Dermis blood vessel endothelial cell (primary cell): Measurements from ENCODE around the gene AKAP13. TPM values are rescaled to one million over a fixed set of nuclear protein-coding genes. Genes with fewer than 3 reads are reported as not detected.

Experiments
- DNase-seq: peaks from one replicate; pipeline ENCODE4 v3.0.0; 2010
- total RNA-seq: library from RNA; depleted of rRNA; stranded (reverse); fragments of >200 nt; gene quantifications from 2 replicates; pipeline ENCODE4 v1.2.3, GENCODE V29; 2014

AKAP13 gene
- total RNA-seq, 1 donor from 2014 or later: 77.4 TPM

- no peak for DNase-seq
These were observed 5.9 kb downstream of the AKAP13 start for GRCh38 chr15:85386261-85386660.

DNA sequence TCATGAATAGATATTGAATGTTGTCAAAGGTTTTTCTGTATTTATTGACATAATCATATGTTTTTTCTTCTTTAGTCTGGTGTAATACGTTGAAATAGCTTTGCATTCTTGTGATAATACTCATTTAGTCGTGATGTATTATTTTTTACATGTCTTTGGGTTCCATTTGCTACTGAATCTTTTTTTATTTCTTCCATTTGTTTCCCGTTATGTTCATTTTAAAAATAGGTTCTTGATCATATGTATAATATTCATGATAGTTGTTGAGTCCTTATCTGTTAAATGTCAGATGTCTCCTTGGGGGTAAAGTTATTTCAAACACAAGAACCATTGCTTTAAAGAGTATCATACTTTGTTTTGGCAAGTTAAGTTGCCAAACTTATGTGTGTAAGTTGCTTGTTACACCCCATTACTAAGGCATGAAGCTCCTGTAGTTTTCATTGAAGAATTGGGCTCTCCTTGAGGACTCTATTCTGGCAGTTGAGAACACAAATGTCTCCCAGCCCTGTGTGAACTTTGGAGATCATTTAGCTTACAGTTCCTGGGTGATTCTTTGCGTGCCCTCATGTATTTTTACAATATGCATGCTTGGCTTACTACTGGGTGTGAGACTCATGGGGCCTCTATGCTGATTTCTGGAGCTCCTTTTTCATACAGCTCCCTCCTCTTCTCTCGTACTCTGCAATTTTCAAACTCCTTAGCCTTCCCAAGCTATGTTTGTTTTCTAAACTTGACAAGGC, 8.3 kb downstream of the AKAP13 start:
- no peak for DNase-seq

DNA sequence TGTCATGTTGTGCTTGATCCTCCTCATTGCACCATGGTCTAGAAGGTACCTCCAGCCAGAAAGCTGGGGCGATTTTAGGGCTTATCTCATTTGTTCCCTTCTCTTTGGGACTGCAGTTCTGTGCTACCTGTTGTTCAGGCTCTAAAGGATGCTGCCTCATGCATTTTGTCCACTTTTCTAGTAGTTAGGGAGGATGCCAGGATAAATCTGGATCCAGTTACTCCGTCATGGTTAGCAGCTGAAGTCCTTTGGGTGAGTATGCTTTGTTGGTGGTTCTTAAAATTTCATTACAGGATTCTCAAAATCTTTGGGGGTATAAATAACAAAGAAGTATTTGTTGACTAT, 8.9 kb downstream of the AKAP13 start:
- no peak for DNase-seq

GRCh38 chr15:85389772-85390171, 9.4 kb downstream of the AKAP13 start:
- DNase-seq: no peak

DNA sequence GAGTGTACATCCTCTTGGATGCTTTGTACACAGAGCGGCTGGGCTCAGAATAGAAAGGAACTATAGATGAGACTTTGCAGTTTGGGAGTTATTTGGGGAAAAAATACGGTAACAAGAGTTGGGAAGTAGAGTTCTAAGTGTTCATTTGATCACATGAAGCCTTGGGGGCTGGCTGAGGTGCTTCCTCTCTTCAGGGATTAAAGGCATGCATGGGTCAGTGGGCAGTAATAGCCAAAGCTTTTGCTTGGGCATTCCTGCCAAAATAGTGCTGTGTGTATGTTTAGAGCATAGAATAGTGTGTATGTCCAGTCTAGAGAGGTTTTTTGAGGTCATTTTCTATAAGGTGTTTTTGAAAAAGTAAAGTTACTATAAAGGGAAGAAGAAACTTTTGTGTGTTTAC, 12.8 kb downstream of the AKAP13 start:
- no peak for DNase-seq

DNA sequence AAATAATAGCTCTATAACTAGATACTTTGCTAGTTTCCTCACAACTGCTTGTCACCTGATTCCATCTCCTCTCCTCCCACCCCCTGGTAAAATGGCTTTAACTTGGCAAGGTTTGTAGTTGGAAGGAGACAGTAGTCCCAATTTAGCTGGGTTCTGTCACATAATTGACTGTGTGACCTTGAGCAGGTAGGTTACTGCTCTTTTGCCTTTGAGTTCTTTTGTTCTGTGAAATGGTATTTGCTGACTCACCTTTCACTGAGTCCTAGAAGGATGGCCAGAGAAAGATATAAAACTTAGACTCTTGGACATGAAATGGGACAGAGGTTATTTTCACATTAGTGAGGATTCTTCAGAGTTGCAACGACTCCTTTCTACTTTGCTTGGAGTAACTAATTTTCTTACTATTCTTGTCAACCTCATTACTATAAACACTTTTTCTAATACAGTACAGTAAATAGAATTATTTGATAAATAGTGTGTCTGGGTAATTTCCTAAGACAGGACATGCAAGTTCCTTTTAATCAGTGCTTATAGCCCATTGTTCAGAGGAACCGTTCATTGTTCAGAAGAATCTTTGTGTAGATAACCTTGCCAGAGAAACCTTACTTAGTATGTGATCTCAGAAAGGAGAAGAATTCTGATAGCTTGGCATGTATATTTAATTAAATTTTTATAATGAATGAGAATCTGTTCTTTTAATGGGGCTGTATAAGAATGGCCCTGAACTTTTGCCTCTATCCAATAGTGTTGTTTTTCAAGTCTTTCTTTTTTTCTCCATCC, 14.3 kb downstream of the AKAP13 start:
- peak; percentile 76 for DNase-seq

DNA sequence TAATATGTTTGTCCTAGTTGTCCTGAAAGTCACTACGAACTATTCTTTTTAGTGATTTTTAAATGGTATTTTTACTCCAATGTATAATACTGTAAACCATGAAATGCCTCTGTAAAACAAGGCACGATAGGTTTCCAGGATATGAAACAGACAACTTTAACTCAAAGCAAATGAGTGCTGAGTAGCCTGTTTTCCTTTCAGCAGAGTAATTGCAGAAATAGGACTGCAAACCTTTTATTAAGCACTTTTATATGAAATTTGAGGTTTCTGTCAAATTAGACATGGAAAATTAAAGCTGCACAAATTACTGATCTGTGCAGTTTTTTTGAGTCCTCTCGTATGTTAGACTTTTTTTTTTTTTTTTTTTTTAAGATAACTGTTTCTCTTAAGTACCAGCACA, 16.2 kb downstream of the AKAP13 start:
- no peak for DNase-seq

GRCh38 chr15:85397151-85397550, 16.7 kb downstream of the AKAP13 start:
- DNase-seq: no peak

- no peak for DNase-seq
These were observed 17.5 kb downstream of the AKAP13 start for GRCh38 chr15:85397926-85398325.

GRCh38 chr15:85398822-85399221, 18.4 kb downstream of the AKAP13 start:
- no peak for DNase-seq

DNA sequence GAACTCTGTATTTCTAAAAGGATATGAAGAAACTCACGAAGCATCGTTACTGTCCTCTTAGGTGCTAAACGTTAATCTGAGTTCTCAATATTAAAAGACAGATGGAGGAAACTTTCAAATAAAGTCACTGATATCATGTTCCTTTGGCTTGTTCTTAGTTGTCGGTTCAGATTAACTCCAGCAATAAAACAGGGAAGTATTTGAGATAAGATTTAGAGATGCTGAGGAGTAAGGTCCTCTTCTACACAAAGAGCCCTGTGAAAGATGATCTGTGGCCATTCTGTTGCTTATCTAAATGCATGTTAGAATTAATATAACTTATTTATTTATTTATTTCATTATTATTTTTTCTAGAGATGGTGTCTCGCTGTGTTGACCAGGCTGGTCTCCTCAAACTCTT, 19.2 kb downstream of the AKAP13 start:
- no peak for DNase-seq

DNA sequence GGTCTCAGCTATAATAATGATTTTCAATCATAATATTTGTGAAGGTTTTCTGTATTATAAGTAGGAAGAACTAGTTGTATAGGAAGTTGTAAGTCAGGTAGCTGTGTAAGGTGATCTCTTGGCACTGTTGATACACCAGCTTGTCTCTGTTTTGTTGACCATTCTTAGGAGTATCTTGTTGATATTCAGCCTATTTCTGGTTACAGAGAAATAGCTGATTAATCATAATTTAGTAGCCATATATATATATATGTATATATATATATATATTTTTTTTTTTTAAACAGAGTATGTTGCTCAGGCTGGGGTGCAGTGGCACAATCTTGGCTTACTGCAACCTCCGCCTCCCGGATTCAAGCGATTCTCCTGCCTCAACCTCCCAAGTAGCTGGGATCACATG, 20.2 kb downstream of the AKAP13 start:
- DNase-seq: no peak

DNA sequence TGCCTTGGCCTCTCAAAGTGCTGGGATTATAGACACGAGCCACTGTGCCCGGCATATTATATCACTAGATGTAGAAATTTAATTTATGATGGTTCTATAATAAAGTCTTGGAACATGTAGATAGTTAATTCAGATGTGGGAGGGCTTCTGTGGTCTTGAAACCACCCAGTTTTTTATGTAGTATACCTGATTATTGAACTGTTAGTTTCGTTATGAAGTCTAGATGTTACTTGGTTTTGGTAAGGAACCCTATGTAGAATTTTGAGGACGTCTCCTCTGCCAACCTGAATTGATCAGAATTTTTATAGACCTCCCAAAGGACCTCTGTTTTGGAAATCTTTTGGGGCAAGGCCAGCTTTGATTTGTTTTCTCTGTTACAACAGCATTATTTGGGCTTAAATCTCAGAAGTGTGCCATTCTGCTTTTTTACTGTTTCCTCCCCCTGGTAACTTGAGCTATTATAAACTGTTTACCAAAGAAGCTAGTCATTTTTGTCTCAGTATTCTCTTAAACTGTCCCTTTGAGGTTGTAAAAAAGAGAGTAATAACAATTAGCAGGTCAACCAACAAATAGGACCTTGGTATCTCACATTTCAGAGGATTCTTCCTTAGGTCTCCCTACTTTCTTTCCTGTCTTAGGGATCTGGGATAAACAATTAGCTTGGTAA, 20.8 kb downstream of the AKAP13 start:
- DNase-seq: no peak

- DNase-seq: peak; percentile 56
These were observed 21.9 kb downstream of the AKAP13 start for GRCh38 chr15:85402195-85402881.

DNA sequence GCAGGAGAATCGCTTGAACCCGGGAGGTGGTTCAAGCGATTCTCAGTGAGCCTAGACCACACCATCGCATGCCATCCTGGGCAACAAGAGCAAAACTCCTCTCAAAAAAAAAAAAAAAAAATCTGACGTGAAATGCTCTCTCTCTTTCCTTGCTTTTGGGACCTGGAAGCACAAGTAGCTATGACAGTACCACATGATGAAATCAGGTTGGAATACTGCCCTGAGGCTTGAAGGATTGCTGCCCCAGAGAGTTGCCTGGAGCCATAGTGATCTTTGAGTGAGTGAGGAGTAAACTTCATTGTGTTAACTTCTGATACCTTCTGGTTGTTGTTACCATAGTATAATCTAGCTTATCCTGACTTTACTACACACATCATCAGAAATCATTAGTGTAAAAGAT, 23.3 kb downstream of the AKAP13 start:
- DNase-seq: no peak

GRCh38 chr15:85404176-85404917, 23.9 kb downstream of the AKAP13 start:
- peak; percentile 33 for DNase-seq

- DNase-seq: peak; percentile 89
These were observed 24.8 kb downstream of the AKAP13 start for GRCh38 chr15:85404918-85405866.

DNA sequence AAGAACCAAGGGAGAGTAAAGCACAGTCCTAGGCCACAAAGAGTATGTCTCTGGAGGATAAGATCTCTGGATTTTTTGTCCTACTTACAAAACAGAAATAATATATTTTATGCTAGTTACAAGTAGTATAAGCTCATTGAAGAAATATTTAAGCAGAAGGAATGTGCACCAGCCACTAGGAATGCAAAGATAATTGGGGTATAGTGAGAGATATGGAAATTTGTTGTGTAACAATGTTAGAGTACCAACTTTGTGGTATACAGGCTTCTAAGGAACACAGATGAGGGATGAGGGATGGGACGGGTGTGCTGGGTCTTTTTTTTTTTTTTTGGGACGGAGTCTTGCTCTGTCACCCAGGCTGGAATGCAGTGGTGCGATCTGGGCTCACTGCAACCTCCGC, 26.5 kb downstream of the AKAP13 start:
- no peak for DNase-seq

DNA sequence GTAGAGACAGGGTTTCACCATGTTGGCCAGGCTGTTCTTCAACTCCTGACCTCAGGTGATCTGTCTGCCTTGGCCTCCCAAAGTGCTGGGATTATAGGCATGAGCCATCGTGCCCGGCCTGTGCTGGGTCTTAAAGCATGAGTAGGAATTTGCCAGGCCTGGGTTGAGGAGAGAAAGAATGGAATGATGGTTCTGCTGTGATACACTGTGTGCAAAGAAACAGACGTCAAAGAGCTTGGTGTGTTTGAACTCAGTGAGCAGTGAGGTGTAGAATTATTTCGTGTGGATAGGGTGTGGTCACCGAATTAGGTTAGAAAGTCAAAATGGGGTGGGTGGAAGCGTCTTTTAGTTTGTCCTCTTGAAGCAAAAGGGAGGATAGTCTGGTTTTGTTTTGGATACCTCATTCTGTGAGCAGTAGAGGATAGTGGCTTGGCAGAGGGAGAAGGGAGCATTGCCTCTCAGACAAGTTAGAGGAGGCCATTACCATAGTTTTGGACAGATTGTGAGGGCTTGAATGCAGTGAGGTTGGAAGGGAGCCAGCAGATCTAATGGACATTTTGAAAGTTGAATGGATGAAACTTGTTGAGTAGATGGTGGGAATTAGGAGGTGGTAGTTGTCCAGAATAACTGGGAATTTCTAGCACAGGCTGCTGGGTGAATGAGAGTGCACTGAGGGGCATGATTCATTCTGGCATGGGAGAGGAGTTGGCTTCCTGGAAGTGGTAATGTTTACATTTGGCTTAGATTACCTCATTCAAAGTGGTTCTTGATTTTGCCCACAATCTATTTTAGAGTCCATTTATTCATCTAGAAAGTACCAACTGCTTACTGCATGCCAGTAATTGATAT, 27.2 kb downstream of the AKAP13 start:
- DNase-seq: peak; percentile 94

DNA sequence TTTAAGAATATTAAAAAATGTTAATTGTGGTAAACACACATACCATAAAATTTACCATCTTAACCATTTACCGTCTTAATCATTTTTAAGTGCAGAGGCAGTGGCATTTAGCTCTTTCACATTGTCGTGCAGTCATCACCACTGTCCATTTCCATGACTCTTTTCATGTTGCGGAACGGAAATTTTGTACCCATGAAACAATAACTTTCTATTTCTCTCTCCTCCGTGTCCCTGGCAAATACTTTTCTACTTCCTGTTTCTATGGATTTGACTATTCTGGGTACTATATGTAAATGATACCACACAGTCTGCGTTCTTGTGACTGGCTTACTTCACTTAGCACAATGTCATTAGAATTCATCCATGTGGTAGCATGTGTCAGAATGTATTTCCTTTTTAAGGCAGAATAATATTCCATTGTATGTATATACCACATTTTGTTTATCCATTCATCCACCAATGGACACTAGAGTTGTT, 27.9 kb downstream of the AKAP13 start:
- peak; percentile 68 for DNase-seq
